GM19468 (cell line): ENCODE data around the gene AMTN.
"Not testable (repeated sequence)": the region's sequence is repeated elsewhere in the genome, so short reads cannot be mapped to it uniquely, and the experiment has no call there.

Source experiments
- ATAC-seq: cut with Tn5 transposase; IDR thresholded peaks from one replicate; pipeline ENCODE4 v1.9.1; 2021; ENCODE audit warnings: mild to moderate bottlenecking, moderate library complexity, moderate number of reproducible peaks; ENCODE audit not compliant: unreplicated experiment; ENCODE audit errors: extremely low read depth

The AMTN gene

GRCh38 chr4:70518269-70518668 lies at the start of gene AMTN:
Gene AMTN, plus strand, starts transcription at chr4:70518569. Its CDS starts 209 bp downstream, at chr4:70518778.
- no peak for ATAC-seq

GRCh38 chr4:70471897-70472296 lies 46.5 kb upstream of the AMTN start, which contains the start of gene MUC7:
Gene MUC7, plus strand, starts transcription at chr4:70472197. Its CDS starts 1,825 bp downstream, at chr4:70474022.
- no peak for ATAC-seq

GRCh38 chr4:70473679-70474078 lies 44.7 kb upstream of the AMTN start:
- no peak for ATAC-seq

GRCh38 chr4:70488748-70489147 lies 29.6 kb upstream of the AMTN start:
- no peak for ATAC-seq

GRCh38 chr4:70496231-70496630 lies 22.1 kb upstream of the AMTN start:
- ATAC-seq, result no peak

- ATAC-seq, result not testable (repeated sequence)
Measured at GRCh38 chr4:70501838-70502237, 16.5 kb upstream of the AMTN start.

- no peak for ATAC-seq
Measured at GRCh38 chr4:70504733-70505132, 13.6 kb upstream of the AMTN start.

- ATAC-seq, result peak; percentile 78
Measured at GRCh38 chr4:70505151-70505748, 13.1 kb upstream of the AMTN start.

GRCh38 chr4:70508801-70509200 lies 9.6 kb upstream of the AMTN start:
- ATAC-seq, result no peak

GRCh38 chr4:70511365-70511764 lies 7.0 kb upstream of the AMTN start:
- no peak for ATAC-seq

GRCh38 chr4:70515367-70516250 lies 2.8 kb upstream of the AMTN start:
- ATAC-seq, result no peak

- ATAC-seq, result no peak
Measured at GRCh38 chr4:70518716-70519115, 347 bp downstream of the AMTN start.

GRCh38 chr4:70522626-70523025 lies 4.3 kb downstream of the AMTN start:
- no peak for ATAC-seq

GRCh38 chr4:70530997-70531396 lies 12.6 kb downstream of the AMTN start:
- no peak for ATAC-seq

- ATAC-seq, result peak; percentile 61
Measured at GRCh38 chr4:70531981-70532380, 13.6 kb downstream of the AMTN start.

GRCh38 chr4:70533211-70533610 lies 14.8 kb downstream of the AMTN start:
- ATAC-seq, result peak; percentile 61

GRCh38 chr4:70533791-70534190 lies 15.4 kb downstream of the AMTN start:
- ATAC-seq, result no peak

GRCh38 chr4:70534886-70535285 lies 16.5 kb downstream of the AMTN start:
- not testable (repeated sequence) for ATAC-seq

GRCh38 chr4:70538869-70539268 lies 20.5 kb downstream of the AMTN start:
- no peak for ATAC-seq

- no peak for ATAC-seq
Measured at GRCh38 chr4:70544279-70544868, 26.0 kb downstream of the AMTN start.

- no peak for ATAC-seq
Measured at GRCh38 chr4:70556856-70557255, 38.5 kb downstream of the AMTN start.
